ENCODE measurements around the gene C10orf90.

- TF ChIP-seq CTCF (IDR thresholded peaks at IDR 0.05) (no peak), POLR2AphosphoS5 (IDR thresholded peaks at IDR 0.05) (no peak), EP300 (IDR thresholded peaks at IDR 0.05) (no peak)
These were observed 272.7 kb downstream of the C10orf90 start for GRCh38 chr10:126397640-126398382.
